ENCODE data around the gene MORC2.

MORC2 gene

DNA sequence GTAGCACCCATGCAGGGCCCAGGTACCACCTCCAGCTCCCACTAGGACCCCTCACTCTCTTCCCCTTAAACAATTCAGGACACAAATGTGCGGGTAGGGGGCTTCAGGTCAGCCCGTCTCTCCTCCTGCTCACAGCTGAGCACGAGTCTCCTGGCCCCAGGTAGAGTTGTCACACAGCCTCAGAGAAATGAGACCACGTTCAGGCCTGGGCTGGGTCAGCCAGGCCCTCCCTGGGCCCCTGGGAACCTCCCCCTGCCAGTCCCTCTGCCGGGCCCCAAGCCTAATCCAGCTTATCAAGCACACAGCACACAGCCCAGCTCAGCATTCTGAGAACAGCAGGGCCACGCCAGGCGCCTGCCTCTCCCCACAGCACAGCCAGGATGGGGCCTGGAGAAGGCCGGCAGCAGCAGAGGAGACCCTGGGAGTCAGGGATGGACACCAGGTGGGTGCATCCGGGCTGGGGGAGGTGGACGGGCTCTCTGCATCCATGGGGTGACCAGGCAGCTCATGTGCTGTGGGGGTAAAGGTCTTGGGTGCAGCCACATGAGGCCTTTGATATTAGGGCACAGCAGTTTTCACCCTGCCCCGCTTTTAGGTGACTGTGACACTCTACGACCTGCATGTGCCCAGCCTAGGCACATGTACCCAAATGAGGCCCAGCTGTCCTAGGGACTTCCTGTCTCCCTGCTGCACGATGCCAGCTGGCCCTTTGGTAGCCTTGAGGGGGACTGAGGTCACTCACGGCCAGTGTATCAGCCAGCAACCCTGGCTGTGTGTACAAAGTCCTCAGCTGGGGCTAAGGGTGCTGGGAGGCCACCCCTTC, 87.0 kb downstream of the MORC2 start:
- no peak for DNase-seq (ENCODE audit: low read depth)
- H3K4me3 ChIP-seq (ENCODE audit: low read depth, low read length) = no peak overlapping the region
- no peak for TF ChIP-seq CTCF (IDR thresholded peaks at IDR 0.05; ENCODE audit: insufficient read depth, low read depth, low read length, missing control alignments)

GRCh38 chr22:30880847-30881246, 87.7 kb downstream of the MORC2 start:
- no peak for DNase-seq (ENCODE audit: low read depth)
- H3K4me3 ChIP-seq (ENCODE audit: low read depth, low read length) = no peak overlapping the region
- TF ChIP-seq CTCF (IDR thresholded peaks at IDR 0.05; ENCODE audit: insufficient read depth, low read depth, low read length, missing control alignments) = no peak

GRCh38 chr22:30880181-30880601, 88.4 kb downstream of the MORC2 start:
- H3K4me3 ChIP-seq (ENCODE audit: low read depth, low read length) = no peak overlapping the region
- DNase-seq (ENCODE audit: low read depth) = no peak
- no peak for TF ChIP-seq CTCF (IDR thresholded peaks at IDR 0.05; ENCODE audit: insufficient read depth, low read depth, low read length, missing control alignments)

DNA sequence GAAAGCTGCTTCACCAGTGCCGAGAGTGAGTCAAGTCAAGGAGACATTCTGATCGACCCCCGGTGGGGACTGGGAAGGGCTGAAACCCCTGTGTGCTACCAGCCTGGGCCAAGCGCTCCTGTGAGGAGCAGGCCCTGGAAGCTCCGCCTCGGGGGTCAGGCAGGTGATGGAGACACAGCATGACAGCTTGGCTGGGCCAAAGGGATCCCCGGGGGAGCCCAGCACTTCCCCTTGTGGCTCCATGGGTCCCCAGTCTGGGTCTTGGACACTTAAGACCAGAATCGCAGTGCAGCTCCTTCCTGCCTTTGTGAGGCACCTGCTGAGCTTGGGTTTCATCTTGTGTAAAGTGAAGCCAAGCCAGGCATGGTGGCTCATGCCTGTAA, 89.2 kb downstream of the MORC2 start:
- TF ChIP-seq CTCF (IDR thresholded peaks at IDR 0.05; ENCODE audit: insufficient read depth, low read depth, low read length, missing control alignments) = no peak
- no peak for DNase-seq (ENCODE audit: low read depth)
- no peak overlapping the region for H3K4me3 ChIP-seq (ENCODE audit: low read depth, low read length)

GRCh38 chr22:30878516-30879414, 89.8 kb downstream of the MORC2 start:
- H3K4me3 ChIP-seq (ENCODE audit: low read depth, low read length) = no peak overlapping the region
- no peak for TF ChIP-seq CTCF (IDR thresholded peaks at IDR 0.05; ENCODE audit: insufficient read depth, low read depth, low read length, missing control alignments)
- no peak for DNase-seq (ENCODE audit: low read depth)

DNA sequence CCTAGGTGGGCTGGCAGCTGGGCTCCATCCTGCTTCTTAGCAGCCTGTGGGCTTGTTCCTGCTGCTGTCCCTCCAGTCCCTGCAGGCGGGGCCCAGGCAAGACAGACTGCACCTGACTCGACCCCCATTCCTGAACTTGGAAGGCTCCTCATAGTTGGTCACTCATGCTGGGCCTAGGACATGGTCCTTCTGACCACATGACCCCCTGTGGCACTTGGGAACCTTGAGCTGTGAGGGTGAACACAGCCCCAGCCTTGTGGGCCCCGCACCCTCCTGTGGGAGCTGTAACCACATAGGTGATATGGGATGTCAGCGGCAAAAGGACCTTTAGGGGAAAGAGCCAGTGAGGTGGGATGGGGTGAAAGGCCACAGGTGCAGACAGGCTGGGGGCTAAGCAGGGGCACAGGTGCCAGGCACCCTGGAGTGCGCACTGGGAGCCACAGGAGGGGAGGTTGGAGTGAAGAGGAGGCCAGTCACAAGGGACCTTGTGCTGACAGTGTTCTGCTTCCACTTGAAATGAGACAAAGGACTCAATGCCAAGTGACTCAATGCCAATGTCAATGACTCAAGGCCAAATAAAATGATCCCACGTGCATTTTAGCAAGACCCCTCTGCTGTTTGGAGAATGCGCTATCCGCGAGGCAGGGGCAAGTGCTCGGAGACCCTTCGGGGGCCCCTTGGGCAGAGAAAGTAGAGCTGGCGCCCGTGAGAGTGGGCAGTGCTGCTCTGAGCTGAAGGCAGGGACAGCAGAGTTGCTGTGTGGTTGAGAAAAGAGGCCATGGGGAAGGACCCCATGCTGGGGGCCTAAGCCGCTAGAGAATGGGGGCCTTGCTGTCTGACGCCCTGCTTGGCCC, 90.7 kb downstream of the MORC2 start:
- DNase-seq (ENCODE audit: low read depth) = no peak
- no peak overlapping the region for H3K4me3 ChIP-seq (ENCODE audit: low read depth, low read length)
- TF ChIP-seq CTCF (IDR thresholded peaks at IDR 0.05; ENCODE audit: insufficient read depth, low read depth, low read length, missing control alignments) = no peak
